ENCODE measurements around the gene TNFSF18. TPM values are rescaled to one million over a fixed set of nuclear protein-coding genes. Genes with fewer than 3 reads are reported as not detected.
"Not testable (repeated sequence)": the region's sequence is repeated elsewhere in the genome, so short reads cannot be mapped to it uniquely, and the experiment has no call there.

The TNFSF18 gene
- 4.1 TPM for total RNA-seq

- DNase-seq (ENCODE audit: low spot score) (no peak), ATAC-seq (peak; percentile 65)
- intact Hi-C loops (cut with DNase I): no loop called here
Observed at GRCh38 chr1:173050865-173051264, at the start of gene TNFSF18. TSS of gene TNFSF18 (minus strand) at chr1:173050941. CDS start at chr1:173050896, 45 bp downstream.

GRCh38 chr1:173099166-173099565 lies 48.4 kb upstream of the TNFSF18 start:
- no peak for DNase-seq (ENCODE audit: low spot score)
- intact Hi-C loops (cut with DNase I): no loop called here
- no peak for ATAC-seq

GRCh38 chr1:173098117-173098516 lies 47.4 kb upstream of the TNFSF18 start:
- ATAC-seq (no peak), DNase-seq (ENCODE audit: low spot score) (no peak)
- intact Hi-C loops (cut with DNase I): no loop called here

GRCh38 chr1:173097001-173097400 lies 46.3 kb upstream of the TNFSF18 start:
- intact Hi-C loops (cut with DNase I): no loop called here
- DNase-seq (ENCODE audit: low spot score) (no peak), ATAC-seq (no peak)

GRCh38 chr1:173095632-173096031 lies 44.9 kb upstream of the TNFSF18 start:
- DNase-seq (ENCODE audit: low spot score) (no peak), ATAC-seq (no peak)
- intact Hi-C loops (cut with DNase I): no loop called here

GRCh38 chr1:173094541-173094940 lies 43.8 kb upstream of the TNFSF18 start:
- intact Hi-C loops (cut with DNase I): no loop called here
- ATAC-seq (no peak), DNase-seq (ENCODE audit: low spot score) (no peak)

- no peak for DNase-seq (ENCODE audit: low spot score)
- intact Hi-C loops (cut with DNase I): no loop called here
- ATAC-seq: no peak
Observed at GRCh38 chr1:173093691-173094445, 43.1 kb upstream of the TNFSF18 start.

- no peak for DNase-seq (ENCODE audit: low spot score)
- intact Hi-C loops (cut with DNase I): no loop called here
Observed at GRCh38 chr1:173084292-173084691, 33.6 kb upstream of the TNFSF18 start.

GRCh38 chr1:173082913-173083312 lies 32.2 kb upstream of the TNFSF18 start:
- intact Hi-C loops (cut with DNase I): no loop called here
- ATAC-seq (no peak), DNase-seq (ENCODE audit: low spot score) (no peak)

More at GRCh38 chr1:173084292-173084691, 33.6 kb upstream of the TNFSF18 start:
- no peak for ATAC-seq

GRCh38 chr1:173074217-173074616 lies 23.5 kb upstream of the TNFSF18 start:
- DNase-seq (ENCODE audit: low spot score); intact Hi-C loops (cut with DNase I); ATAC-seq: not testable (repeated sequence)

GRCh38 chr1:173064011-173064410 lies 13.3 kb upstream of the TNFSF18 start:
- DNase-seq (ENCODE audit: low spot score) (no peak), ATAC-seq (no peak)
- intact Hi-C loops (cut with DNase I): no loop called here

- no peak for ATAC-seq
- intact Hi-C loops (cut with DNase I): no loop called here
- DNase-seq (ENCODE audit: low spot score): no peak
Observed at GRCh38 chr1:173063171-173063570, 12.4 kb upstream of the TNFSF18 start.

- DNase-seq (ENCODE audit: low spot score) (no peak), ATAC-seq (no peak)
- intact Hi-C loops (cut with DNase I): no loop called here
Observed at GRCh38 chr1:173062150-173062938, 11.6 kb upstream of the TNFSF18 start.

GRCh38 chr1:173058556-173058955 lies 7.8 kb upstream of the TNFSF18 start:
- ATAC-seq (no peak), DNase-seq (ENCODE audit: low spot score) (no peak)
- intact Hi-C loops (cut with DNase I): no loop called here

- DNase-seq (ENCODE audit: low spot score) (no peak), ATAC-seq (no peak)
- intact Hi-C loops (cut with DNase I): no loop called here
Observed at GRCh38 chr1:173057984-173058383, 7.2 kb upstream of the TNFSF18 start.

- intact Hi-C loops (cut with DNase I): no loop called here
- ATAC-seq: no peak
- no peak for DNase-seq (ENCODE audit: low spot score)
Observed at GRCh38 chr1:173056365-173056764, 5.6 kb upstream of the TNFSF18 start.

GRCh38 chr1:173052681-173053196 lies 2.0 kb upstream of the TNFSF18 start:
- ATAC-seq (no peak), DNase-seq (ENCODE audit: low spot score) (no peak)
- intact Hi-C loops (cut with DNase I): no loop called here

GRCh38 chr1:173049322-173049633 lies 1.5 kb downstream of the TNFSF18 start:
- intact Hi-C loops (cut with DNase I): no loop called here
- ATAC-seq: no peak
- no peak for DNase-seq (ENCODE audit: low spot score)

GRCh38 chr1:173048621-173049321 lies 2.0 kb downstream of the TNFSF18 start:
- DNase-seq (ENCODE audit: low spot score) (no peak), ATAC-seq (no peak)
- intact Hi-C loops (cut with DNase I): no loop called here

GRCh38 chr1:173044656-173045055 lies 6.1 kb downstream of the TNFSF18 start:
- ATAC-seq (no peak), DNase-seq (ENCODE audit: low spot score) (no peak)
- intact Hi-C loops (cut with DNase I): no loop called here
